WTC11 (cell line): ENCODE results near the gene WBP2. TPM values are rescaled to one million over a fixed set of nuclear protein-coding genes. Genes with fewer than 3 reads are reported as not detected.
"Not testable (repeated sequence)": the region's sequence is repeated elsewhere in the genome, so short reads cannot be mapped to it uniquely, and the experiment has no call there.

Experiments
- ATAC-seq: fragments of 200-7000 bp; cut with Tn5 transposase; 2 replicates; pipeline ENCODE4 v1.10.0; 2021; ENCODE audit warnings: mild to moderate bottlenecking, moderate library complexity
- CTCF ChIA-PET: fragments of 300-600 bp; sonication (Branson Sonifier 250); formaldehyde crosslinking; loops from one replicate; lab custom pipeline; 2021; ENCODE audit warnings: antibody characterized with exemption; lab: Charles Lee
- POLR2A ChIA-PET: fragments of 350-600 bp; sonication (Branson Sonifier 250); formaldehyde crosslinking; loops from one replicate; lab custom pipeline; 2021; ENCODE audit warnings: antibody characterized with exemption; lab: Charles Lee
- DNase-seq: peaks from one replicate; pipeline ENCODE4 v3.0.0; 2021; ENCODE audit warnings: low spot score
- H3K27ac Mint-ChIP-seq: 2 replicates; pipeline ENCODE4 v1.8.0; 2021; ENCODE audit warnings: mixed read lengths
- H3K27me3 Mint-ChIP-seq: 2 replicates; pipeline ENCODE4 v1.8.0; 2021; ENCODE audit warnings: low read depth, mild to moderate bottlenecking, moderate library complexity, mixed read lengths
- H3K36me3 Mint-ChIP-seq: 2 replicates; pipeline ENCODE4 v1.8.0; 2021; ENCODE audit warnings: mixed read lengths
- H3K4me1 Mint-ChIP-seq: 2 replicates; pipeline ENCODE4 v1.8.0; 2022; ENCODE audit warnings: mixed read lengths
- H3K4me3 Mint-ChIP-seq: 2 replicates; pipeline ENCODE4 v1.8.0; 2021; ENCODE audit warnings: mild to moderate bottlenecking, moderate library complexity, mixed read lengths
- H3K9me3 Mint-ChIP-seq: 2 replicates; pipeline ENCODE4 v1.8.0; 2021; ENCODE audit warnings: mixed read lengths
- AR ChIP-seq: fragments of 250-450 bp; sonication (Bioruptor Pico); IDR thresholded peaks from 2 replicates; pipeline ENCODE4 v1.9.0; 2021; ENCODE audit warnings: mild to moderate bottlenecking
- CDX4 ChIP-seq: fragments of 250-450 bp; sonication (Bioruptor Pico); IDR thresholded peaks from 2 replicates; pipeline ENCODE4 v1.9.0; 2021; ENCODE audit warnings: moderate library complexity, mild to moderate bottlenecking, inconsistent platforms, borderline replicate concordance
- NR3C1 ChIP-seq: sonication (generic); formaldehyde crosslinking; conservative IDR thresholded peaks from 2 replicates; pipeline ENCODE4 v1.8.1; 2023; ENCODE audit warnings: low read depth, mild to moderate bottlenecking, missing genetic modification reagents
- SP1 ChIP-seq: sonication (generic); formaldehyde crosslinking; conservative IDR thresholded peaks from 2 replicates; pipeline ENCODE4 v1.8.1; 2022; ENCODE audit warnings: missing genetic modification reagents
- USF1 ChIP-seq: sonication (generic); formaldehyde crosslinking; IDR thresholded peaks from 2 replicates; pipeline ENCODE4 v1.8.0; 2022; ENCODE audit warnings: mild to moderate bottlenecking, missing genetic modification reagents
- ZNF121 ChIP-seq: sonication (generic); formaldehyde crosslinking; IDR thresholded peaks from 2 replicates; pipeline ENCODE4 v1.8.0; 2023; ENCODE audit warnings: missing genetic modification reagents
- ZNF281 ChIP-seq: sonication (generic); formaldehyde crosslinking; IDR thresholded peaks from 2 replicates; pipeline ENCODE4 v1.8.0; 2023; ENCODE audit warnings: mild to moderate bottlenecking, missing genetic modification reagents
- ZNF512 ChIP-seq: sonication (generic); formaldehyde crosslinking; IDR thresholded peaks from 2 replicates; pipeline ENCODE4 v1.8.1; 2022; ENCODE audit warnings: missing genetic modification reagents, borderline replicate concordance
- total RNA-seq: library from RNA; stranded (reverse); gene quantifications from 3 replicates; pipeline ENCODE4 v1.2.3, GENCODE V29; 2021

Gene WBP2
- total RNA-seq, 1 experiment from 2014 or later = 68.8 TPM

- TF ChIP-seq ZNF281 (CRISPR knock-in tag) = no peak
- TF ChIP-seq NR3C1 (CRISPR knock-in tag) = no peak
- no peak for TF ChIP-seq AR
- no peak for TF ChIP-seq ZNF121 (CRISPR knock-in tag)
- TF ChIP-seq USF1 (CRISPR knock-in tag) = no peak
- no peak for TF ChIP-seq ZNF512 (CRISPR knock-in tag)
- TF ChIP-seq CDX4 (CRISPR knock-in tag) = no peak
Measured at GRCh38 chr17:75811174-75811573, 44.0 kb downstream of the WBP2 start (continued).

GRCh38 chr17:75810756-75811155, 44.4 kb downstream of the WBP2 start:
- H3K4me3 Mint-ChIP-seq, CTCF ChIA-PET, POLR2A ChIA-PET: not testable (repeated sequence)

GRCh38 chr17:75810216-75810615, 44.9 kb downstream of the WBP2 start:
- Mint-ChIP-seq H3K4me1 (no peaks in the 10 kb centered on the region), H3K4me3 (no peak overlapping the region), H3K27me3 (no peaks in the 10 kb centered on the region), H3K9me3 (no peaks in the 10 kb centered on the region), H3K36me3 (peaks cover 14% of the 10 kb centered on the region; the same call in 1 of the 2 replicates)
- ChIA-PET POLR2A (no interaction called here), CTCF (no interaction called here)
- DNase-seq (no peak), ATAC-seq (peak; percentile 42)
- TF ChIP-seq ZNF512 (CRISPR knock-in tag) (no peak), SP1 (CRISPR knock-in tag) (peak; percentile 33; the same call in 1 of the 2 replicates)
- TF ChIP-seq, all 79 proteins: peak for 1
- no peak overlapping the region for H3K27ac Mint-ChIP-seq

More at GRCh38 chr17:75810756-75811155, 44.4 kb downstream of the WBP2 start:
- H3K27me3 Mint-ChIP-seq, H3K4me1 Mint-ChIP-seq, H3K9me3 Mint-ChIP-seq, H3K27ac Mint-ChIP-seq, ATAC-seq, DNase-seq: not testable (repeated sequence)
- peaks cover 14% of the 10 kb centered on the region; the same call in 1 of the 2 replicates for H3K36me3 Mint-ChIP-seq
